Measurements from ENCODE around the gene STYK1. TPM values are rescaled to one million over a fixed set of nuclear protein-coding genes. Genes with fewer than 3 reads are reported as not detected.
"Not testable (repeated sequence)": the region's sequence is repeated elsewhere in the genome, so short reads cannot be mapped to it uniquely, and the experiment has no call there.

STYK1 gene
- total and polyA plus RNA-seq, 2 donors (not counting 1 experiment from before 2014, with no cell fraction given): 0.41 TPM; not detected in 1

DNA sequence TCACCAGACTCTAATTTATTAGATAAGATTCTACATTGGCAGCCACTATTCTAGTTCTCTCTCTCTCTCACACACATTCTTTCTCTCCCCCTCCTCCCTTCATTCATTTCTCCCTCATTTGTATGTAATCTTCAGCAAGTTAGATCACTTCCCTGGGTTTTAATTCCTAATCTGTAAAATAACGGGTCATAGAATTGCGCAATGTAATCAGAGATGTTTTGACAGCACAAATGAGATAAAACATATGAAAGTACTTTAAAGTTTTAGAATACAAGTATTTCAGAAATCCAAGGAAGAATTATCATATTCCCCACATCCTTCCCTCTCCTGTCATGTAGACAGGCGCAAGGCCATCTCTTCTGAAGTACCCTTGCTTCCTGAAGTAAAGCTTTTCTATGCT lies 21.7 kb downstream of the STYK1 start:
- H3K9ac ChIP-seq (ENCODE audit: insufficient read depth, low read length): no peak overlapping the region
- no peak for TF ChIP-seq EZH2 (IDR thresholded peaks at IDR 0.05; ENCODE audit: low read length, missing control alignments)
- TF ChIP-seq, protein P1, sequence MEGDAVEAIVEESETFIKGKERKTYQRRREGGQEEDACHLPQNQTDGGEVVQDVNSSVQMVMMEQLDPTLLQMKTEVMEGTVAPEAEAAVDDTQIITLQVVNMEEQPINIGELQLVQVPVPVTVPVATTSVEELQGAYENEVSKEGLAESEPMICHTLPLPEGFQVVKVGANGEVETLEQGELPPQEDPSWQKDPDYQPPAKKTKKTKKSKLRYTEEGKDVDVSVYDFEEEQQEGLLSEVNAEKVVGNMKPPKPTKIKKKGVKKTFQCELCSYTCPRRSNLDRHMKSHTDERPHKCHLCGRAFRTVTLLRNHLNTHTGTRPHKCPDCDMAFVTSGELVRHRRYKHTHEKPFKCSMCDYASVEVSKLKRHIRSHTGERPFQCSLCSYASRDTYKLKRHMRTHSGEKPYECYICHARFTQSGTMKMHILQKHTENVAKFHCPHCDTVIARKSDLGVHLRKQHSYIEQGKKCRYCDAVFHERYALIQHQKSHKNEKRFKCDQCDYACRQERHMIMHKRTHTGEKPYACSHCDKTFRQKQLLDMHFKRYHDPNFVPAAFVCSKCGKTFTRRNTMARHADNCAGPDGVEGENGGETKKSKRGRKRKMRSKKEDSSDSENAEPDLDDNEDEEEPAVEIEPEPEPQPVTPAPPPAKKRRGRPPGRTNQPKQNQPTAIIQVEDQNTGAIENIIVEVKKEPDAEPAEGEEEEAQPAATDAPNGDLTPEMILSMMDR (conservative IDR thresholded peaks at IDR 0.05 in 1 of 2, IDR thresholded peaks at IDR 0.05 in 1 of 2; ENCODE audit: low read depth in 1 of 2, low read length in 2 of 2): no peak
- H3K27me3 ChIP-seq (ENCODE audit: control insufficient read depth, insufficient read depth, low read length): no peaks in the 10 kb centered on the region
- no peaks in the 10 kb centered on the region for H4K20me1 ChIP-seq (ENCODE audit: control insufficient read depth, extremely low read depth, insufficient read depth, low read length)
- H3K4me3 ChIP-seq (replicated peaks in 1 of 4; ENCODE audit: control extremely low read depth in 1 of 4, insufficient read depth in 1 of 4, low read depth in 3 of 4, low read length in 4 of 4): no peak overlapping the region
- no peaks in the 10 kb centered on the region for H3K4me1 ChIP-seq (ENCODE audit: control insufficient read depth, extremely low read depth, insufficient read depth, low read length)
- H3K79me2 ChIP-seq (ENCODE audit: control insufficient read depth, insufficient read depth, low read length): no peaks in the 10 kb centered on the region
- H3K36me3 ChIP-seq (ENCODE audit: control insufficient read depth, insufficient read depth, low read length): no peaks in the 10 kb centered on the region
- no peaks in the 10 kb centered on the region for H3K9me3 ChIP-seq (ENCODE audit: control insufficient read depth, insufficient read depth, low read depth, low read length)
- H3K27ac ChIP-seq (ENCODE audit: insufficient read depth, low read length): no peak overlapping the region
- H3K4me2 ChIP-seq (ENCODE audit: extremely low read depth, insufficient read depth, low read length): no peak overlapping the region
- H2AFZ ChIP-seq (ENCODE audit: low read length): no peak overlapping the region
- DNase-seq (ENCODE audit: low read depth in 2 of 2): peak in 1 of 2 donors; percentile 15

DNA sequence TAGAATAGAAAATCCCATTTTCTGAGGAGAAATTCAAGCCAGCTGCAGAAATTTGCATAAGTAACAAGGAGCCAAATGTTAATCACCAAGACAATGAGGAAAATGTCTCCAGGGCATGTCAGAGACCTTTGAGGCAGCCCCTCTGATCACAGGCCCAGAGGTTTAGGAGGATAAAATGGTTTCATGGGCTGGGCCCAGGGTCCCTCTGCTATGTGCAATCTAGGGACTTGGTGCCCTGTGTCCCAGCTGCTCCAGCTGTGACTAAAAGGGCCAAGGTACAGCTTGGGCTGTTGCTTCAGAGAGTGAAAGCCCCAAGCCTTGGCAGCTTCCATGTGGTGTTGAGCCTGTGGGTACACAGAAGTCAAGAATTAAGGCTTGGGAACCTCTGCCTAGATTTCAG lies 27.3 kb downstream of the STYK1 start:
- H3K36me3 ChIP-seq (ENCODE audit: control insufficient read depth, insufficient read depth, low read length); H4K20me1 ChIP-seq (ENCODE audit: control insufficient read depth, extremely low read depth, insufficient read depth, low read length); H3K9ac ChIP-seq (ENCODE audit: insufficient read depth, low read length); DNase-seq (ENCODE audit: low read depth in 2 of 2); H3K4me1 ChIP-seq (ENCODE audit: control insufficient read depth, extremely low read depth, insufficient read depth, low read length); H3K9me3 ChIP-seq (ENCODE audit: control insufficient read depth, insufficient read depth, low read depth, low read length); H3K4me3 ChIP-seq (replicated peaks in 1 of 4; ENCODE audit: control extremely low read depth in 1 of 4, insufficient read depth in 1 of 4, low read depth in 3 of 4, low read length in 4 of 4); H3K79me2 ChIP-seq (ENCODE audit: control insufficient read depth, insufficient read depth, low read length); H3K27me3 ChIP-seq (ENCODE audit: control insufficient read depth, insufficient read depth, low read length); H3K4me2 ChIP-seq (ENCODE audit: extremely low read depth, insufficient read depth, low read length); H2AFZ ChIP-seq (ENCODE audit: low read length); H3K27ac ChIP-seq (ENCODE audit: insufficient read depth, low read length): not testable (repeated sequence)

DNA sequence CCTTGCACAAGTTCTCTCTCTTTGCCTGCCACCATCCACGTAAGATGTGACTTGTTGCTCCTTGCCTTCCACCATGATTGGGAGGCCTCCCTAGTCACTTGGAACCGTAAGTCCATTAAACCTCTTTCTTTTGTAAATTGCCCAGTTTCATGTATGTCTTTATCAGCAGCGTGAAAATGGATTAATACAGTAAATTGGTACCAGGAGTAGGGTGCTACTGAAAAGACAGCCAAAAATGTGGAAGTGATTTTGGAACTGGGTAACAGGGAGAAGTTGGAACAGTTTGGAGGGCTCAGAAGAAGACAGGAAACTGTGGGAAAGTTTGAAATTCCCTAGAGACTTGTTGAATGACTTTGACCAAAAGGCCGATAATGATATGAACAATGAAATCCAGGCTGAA lies 27.9 kb downstream of the STYK1 start:
- H2AFZ ChIP-seq (ENCODE audit: low read length): no peak overlapping the region
- no peaks in the 10 kb centered on the region for H3K79me2 ChIP-seq (ENCODE audit: control insufficient read depth, insufficient read depth, low read length)
- no peak overlapping the region for H3K4me2 ChIP-seq (ENCODE audit: extremely low read depth, insufficient read depth, low read length)
- no peak overlapping the region for H3K4me3 ChIP-seq (replicated peaks in 1 of 4; ENCODE audit: control extremely low read depth in 1 of 4, insufficient read depth in 1 of 4, low read depth in 3 of 4, low read length in 4 of 4)
- no peaks in the 10 kb centered on the region for H3K9me3 ChIP-seq (ENCODE audit: control insufficient read depth, insufficient read depth, low read depth, low read length)
- no peak for DNase-seq (ENCODE audit: low read depth in 2 of 2)
- no peaks in the 10 kb centered on the region for H3K36me3 ChIP-seq (ENCODE audit: control insufficient read depth, insufficient read depth, low read length)
- no peaks in the 10 kb centered on the region for H3K27me3 ChIP-seq (ENCODE audit: control insufficient read depth, insufficient read depth, low read length)
- H3K27ac ChIP-seq (ENCODE audit: insufficient read depth, low read length): no peak overlapping the region
- H3K4me1 ChIP-seq (ENCODE audit: control insufficient read depth, extremely low read depth, insufficient read depth, low read length): no peaks in the 10 kb centered on the region
- H3K9ac ChIP-seq (ENCODE audit: insufficient read depth, low read length): no peak overlapping the region
- TF ChIP-seq, protein P1 (conservative IDR thresholded peaks at IDR 0.05 in 1 of 2, IDR thresholded peaks at IDR 0.05 in 1 of 2; ENCODE audit: low read depth in 1 of 2, low read length in 2 of 2): no peak
- no peak for TF ChIP-seq EZH2 (IDR thresholded peaks at IDR 0.05; ENCODE audit: low read length, missing control alignments)
- no peaks in the 10 kb centered on the region for H4K20me1 ChIP-seq (ENCODE audit: control insufficient read depth, extremely low read depth, insufficient read depth, low read length)

Measured in fibroblast of lung (primary cell).